ENCODE results near the gene PNLIP. TPM values are rescaled to one million over a fixed set of nuclear protein-coding genes. Genes with fewer than 3 reads are reported as not detected.

Gene PNLIP
- total RNA-seq, 4 donors from 2014 or later: 1.1 TPM; not detected in 3

DNA sequence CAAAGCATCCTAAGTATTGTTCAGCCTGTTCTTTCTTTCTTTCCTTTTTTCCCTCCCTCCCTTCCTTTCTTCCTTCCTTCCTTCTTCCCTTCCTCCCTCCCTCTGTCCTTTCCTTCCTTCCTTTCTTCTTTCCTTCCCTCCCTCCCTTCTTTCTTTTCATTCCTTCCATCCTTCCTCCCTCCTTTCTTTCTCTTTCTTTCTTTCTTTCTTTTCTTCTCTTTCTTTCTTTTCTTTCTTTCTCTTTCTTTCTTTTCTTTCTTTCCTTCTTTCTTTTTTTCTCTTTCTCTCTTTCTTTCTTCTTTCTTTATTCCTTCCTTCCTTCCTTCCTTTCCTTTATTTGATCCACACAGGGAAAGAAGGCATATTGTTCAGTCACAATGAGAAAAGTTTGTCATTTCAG lies 21.2 kb downstream of the PNLIP start:
- no peak for ATAC-seq (ENCODE audit: low FRiP score)
- TF ChIP-seq, protein P1, sequence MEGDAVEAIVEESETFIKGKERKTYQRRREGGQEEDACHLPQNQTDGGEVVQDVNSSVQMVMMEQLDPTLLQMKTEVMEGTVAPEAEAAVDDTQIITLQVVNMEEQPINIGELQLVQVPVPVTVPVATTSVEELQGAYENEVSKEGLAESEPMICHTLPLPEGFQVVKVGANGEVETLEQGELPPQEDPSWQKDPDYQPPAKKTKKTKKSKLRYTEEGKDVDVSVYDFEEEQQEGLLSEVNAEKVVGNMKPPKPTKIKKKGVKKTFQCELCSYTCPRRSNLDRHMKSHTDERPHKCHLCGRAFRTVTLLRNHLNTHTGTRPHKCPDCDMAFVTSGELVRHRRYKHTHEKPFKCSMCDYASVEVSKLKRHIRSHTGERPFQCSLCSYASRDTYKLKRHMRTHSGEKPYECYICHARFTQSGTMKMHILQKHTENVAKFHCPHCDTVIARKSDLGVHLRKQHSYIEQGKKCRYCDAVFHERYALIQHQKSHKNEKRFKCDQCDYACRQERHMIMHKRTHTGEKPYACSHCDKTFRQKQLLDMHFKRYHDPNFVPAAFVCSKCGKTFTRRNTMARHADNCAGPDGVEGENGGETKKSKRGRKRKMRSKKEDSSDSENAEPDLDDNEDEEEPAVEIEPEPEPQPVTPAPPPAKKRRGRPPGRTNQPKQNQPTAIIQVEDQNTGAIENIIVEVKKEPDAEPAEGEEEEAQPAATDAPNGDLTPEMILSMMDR (IDR thresholded peaks at IDR 0.05): no peak

GRCh38 chr10:116567335-116567734 lies 21.6 kb downstream of the PNLIP start:
- DNase-seq (ENCODE audit: low spot score) (no peak), ATAC-seq (ENCODE audit: low FRiP score) (no peak)
- TF ChIP-seq, protein P1 (IDR thresholded peaks at IDR 0.05): no peak

More for the DNA sequence above, 21.2 kb downstream of the PNLIP start:
- DNase-seq (ENCODE audit: low spot score): no peak

- ATAC-seq (ENCODE audit: low FRiP score) (no peak), DNase-seq (ENCODE audit: low spot score) (no peak)
- TF ChIP-seq, protein P1 (IDR thresholded peaks at IDR 0.05): no peak
Observed at GRCh38 chr10:116574797-116575196, 29.1 kb downstream of the PNLIP start.

DNA sequence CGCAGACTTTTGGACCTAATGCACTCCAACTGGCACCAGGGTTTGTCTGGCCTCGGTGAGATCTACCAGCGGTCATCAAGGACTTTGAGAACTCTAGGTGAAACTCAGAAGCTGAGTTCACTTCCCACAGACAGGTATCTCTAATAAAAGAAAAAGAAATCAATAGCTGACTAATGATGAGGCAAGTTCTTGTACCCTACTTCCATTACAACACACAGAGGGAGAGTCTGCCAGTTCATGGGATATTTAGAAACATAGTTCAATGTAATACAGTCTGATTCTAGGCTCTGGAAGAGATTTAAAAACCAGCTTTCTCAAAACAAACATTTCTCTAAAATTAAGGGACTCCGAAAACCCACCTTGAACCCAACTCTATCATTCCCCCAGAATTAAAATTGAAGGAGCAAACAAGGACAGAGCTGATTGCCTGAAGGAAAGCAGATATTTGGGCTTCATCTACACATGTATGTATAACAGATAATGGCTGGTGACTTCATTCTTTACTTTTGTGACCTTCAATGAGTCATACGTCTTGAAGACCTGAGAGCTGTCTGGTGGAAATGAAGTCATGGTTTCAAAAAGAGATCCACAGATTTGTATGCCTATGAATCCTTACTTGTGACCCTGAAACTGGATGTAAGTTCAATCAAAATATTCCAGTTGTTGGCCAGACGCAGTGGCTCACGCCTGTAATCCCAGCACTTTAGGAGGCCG lies 42.3 kb downstream of the PNLIP start:
- DNase-seq (ENCODE audit: low spot score) (no peak), ATAC-seq (ENCODE audit: low FRiP score) (no peak)
- TF ChIP-seq, protein P1 (IDR thresholded peaks at IDR 0.05): no peak

GRCh38 chr10:116588995-116589394 lies 43.3 kb downstream of the PNLIP start:
- no peak for DNase-seq (ENCODE audit: low spot score)
- TF ChIP-seq, protein P1 (IDR thresholded peaks at IDR 0.05): no peak
- no peak for ATAC-seq (ENCODE audit: low FRiP score)

- no peak for DNase-seq (ENCODE audit: low spot score)
- no peak for ATAC-seq (ENCODE audit: low FRiP score)
- TF ChIP-seq, protein P1 (IDR thresholded peaks at IDR 0.05): no peak
Observed at GRCh38 chr10:116589926-116590325, 44.2 kb downstream of the PNLIP start.

Data from omental fat pad (tissue), 4 donors.